ENCODE data around the gene KIF25. TPM values are rescaled to one million over a fixed set of nuclear protein-coding genes. Genes with fewer than 3 reads are reported as not detected.

Gene KIF25
- total RNA-seq, 4 donors from 2014 or later: 0.28 TPM; not detected in 3

GRCh38 chr6:168055696-168056489 is 58.4 kb downstream of the KIF25 start:
- no peak overlapping the region for H3K4me3 ChIP-seq
- intact Hi-C loops (cut with DNase I; ENCODE audit: low total_unique reads): no loop called here
- no peaks in the 10 kb centered on the region for H3K9me3 ChIP-seq
- DNase-seq: no peak
- no peaks in the 10 kb centered on the region for H3K36me3 ChIP-seq
- H3K4me1 ChIP-seq: no peaks in the 10 kb centered on the region
- TF ChIP-seq CTCF (IDR thresholded peaks at IDR 0.05) (no peak), POLR2A (IDR thresholded peaks at IDR 0.05) (no peak)
- H3K27ac ChIP-seq: no peak overlapping the region
- H3K27me3 ChIP-seq: no peaks in the 10 kb centered on the region

GRCh38 chr6:168056892-168057527 is 59.5 kb downstream of the KIF25 start:
- H3K9me3 ChIP-seq: no peaks in the 10 kb centered on the region
- TF ChIP-seq POLR2A (IDR thresholded peaks at IDR 0.05) (no peak), CTCF (IDR thresholded peaks at IDR 0.05) (no peak)
- no peak overlapping the region for H3K27ac ChIP-seq
- no peaks in the 10 kb centered on the region for H3K4me1 ChIP-seq
- H3K4me3 ChIP-seq: no peak overlapping the region
- no peak for DNase-seq
- H3K27me3 ChIP-seq: no peaks in the 10 kb centered on the region
- intact Hi-C loops (cut with DNase I; ENCODE audit: low total_unique reads): no loop called here
- no peaks in the 10 kb centered on the region for H3K36me3 ChIP-seq

GRCh38 chr6:168057836-168058235 is 60.4 kb downstream of the KIF25 start:
- Histone ChIP-seq H3K27me3 (no peaks in the 10 kb centered on the region), H3K36me3 (no peaks in the 10 kb centered on the region), H3K4me3 (no peak overlapping the region), H3K27ac (no peak overlapping the region), H3K9me3 (no peaks in the 10 kb centered on the region), H3K4me1 (no peaks in the 10 kb centered on the region)
- TF ChIP-seq POLR2A (IDR thresholded peaks at IDR 0.05) (no peak), CTCF (IDR thresholded peaks at IDR 0.05) (no peak)
- no peak for DNase-seq
- intact Hi-C loops (cut with DNase I; ENCODE audit: low total_unique reads): no loop called here

- no peaks in the 10 kb centered on the region for H3K27me3 ChIP-seq
- no peak overlapping the region for H3K27ac ChIP-seq
- H3K4me1 ChIP-seq: no peaks in the 10 kb centered on the region
- H3K4me3 ChIP-seq: no peak overlapping the region
- no peaks in the 10 kb centered on the region for H3K36me3 ChIP-seq
- intact Hi-C loops (cut with DNase I; ENCODE audit: low total_unique reads): no loop called here
- TF ChIP-seq POLR2A (IDR thresholded peaks at IDR 0.05) (no peak), CTCF (IDR thresholded peaks at IDR 0.05) (no peak)
- no peak for DNase-seq
- no peaks in the 10 kb centered on the region for H3K9me3 ChIP-seq
Observed at GRCh38 chr6:168058691-168059551, 61.5 kb downstream of the KIF25 start.

Measured in uterus (tissue), 4 donors.